A549 (cell line): ENCODE data around the gene GABRD. TPM values are rescaled to one million over a fixed set of nuclear protein-coding genes. Genes with fewer than 3 reads are reported as not detected.

Source experiments
- ATAC-seq, 2 experiments: fragments of 200-7000 bp in 1 of 2; fragments of >200 bp in 1 of 2; cut with Nextera tagmentation in 1 of 2; cut with Tn5 transposase in 1 of 2; 3 replicates each; pipeline versions ENCODE4 v1.8.0 to v1.9.1; 2018 to 2020; ENCODE audit warnings: mild to moderate bottlenecking in 1 of 2, moderate library complexity in 1 of 2
- CTCF ChIA-PET: fragments of 300-600 bp; sonication (Branson Sonifier 250); formaldehyde crosslinking; extraction: SDS; loops from one replicate; lab custom pipeline; 2021; ENCODE audit warnings: antibody characterized with exemption, inconsistent platforms; lab: Yijun Ruan, JAX
- POLR2A ChIA-PET: fragments of 350-600 bp; formaldehyde crosslinking; extraction: SDS; loops from one replicate; lab custom pipeline; 2021; ENCODE audit warnings: antibody characterized with exemption, inconsistent platforms; lab: Yijun Ruan, JAX
- DNase-seq, 2 experiments: peaks; one replicate each; pipeline versions ENCODE4 v3.0.0 to v3.0.0-alpha.2; 2011 to 2016; ENCODE audit warnings: low read depth in 1 of 2, low spot score in 1 of 2
- FAIRE-seq: peaks from 2 replicates; lab custom pipeline; 2011; peaks lifted over from hg19 to GRCh38; lab: Jason Lieb, UNC
- H3K27ac ChIP-seq, 2 experiments: fragments of >200 bp; sonication (Bioruptor Twin); formaldehyde crosslinking; 3 replicates each; pipeline ENCODE4 v1.5.1; 2016 to 2017
- H3K4me1 ChIP-seq: fragments of >200 bp; sonication (Bioruptor Twin); formaldehyde crosslinking; 3 replicates; pipeline ENCODE4 v1.6.1; 2016
- H3K4me2 ChIP-seq: fragments of >200 bp; sonication (Bioruptor Twin); formaldehyde crosslinking; 3 replicates; pipeline ENCODE4 v1.6.1; 2016
- H3K4me3 ChIP-seq: fragments of >200 bp; sonication (Bioruptor Twin); formaldehyde crosslinking; 3 replicates; pipeline ENCODE4 v1.5.1; 2016
- H3K9me3 ChIP-seq: fragments of >200 bp; sonication (Bioruptor Twin); formaldehyde crosslinking; 3 replicates; pipeline ENCODE4 v1.6.1; 2016
- ATOH8 ChIP-seq: fragments of 250-450 bp; sonication (Bioruptor Pico); IDR thresholded peaks from 2 replicates; pipeline ENCODE4 v1.5.0; 2020; ENCODE audit warnings: low read depth, mild to moderate bottlenecking, moderate library complexity
- CBX2 ChIP-seq: fragments of 200-600 bp; sonication (generic); IDR thresholded peaks from 2 replicates; pipeline ENCODE4 v1.6.1; 2016; ENCODE audit warnings: low read depth, mild to moderate bottlenecking, borderline replicate concordance
- CBX8 ChIP-seq: fragments of 200-600 bp; sonication (generic); IDR thresholded peaks from 2 replicates; pipeline ENCODE4 v1.6.1; 2016
- CHD2 ChIP-seq: fragments of 150-350 bp; IDR thresholded peaks from 2 replicates; pipeline ENCODE4 v1.6.1; 2014; ENCODE audit warnings: low read length; ENCODE audit not compliant: partially characterized antibody
- CTCF ChIP-seq: fragments of >200 bp; sonication (Bioruptor Twin); formaldehyde crosslinking; IDR thresholded peaks from 3 replicates; pipeline ENCODE4 v1.5.1; 2016
- FOSB ChIP-seq: fragments of 250-450 bp; sonication (Bioruptor Pico); IDR thresholded peaks from 2 replicates; pipeline ENCODE4 v1.5.0; 2020; ENCODE audit warnings: mild to moderate bottlenecking, moderate library complexity
- FOXS1 ChIP-seq: fragments of 250-450 bp; sonication (Bioruptor Pico); IDR thresholded peaks from 2 replicates; pipeline ENCODE4 v1.5.0; 2020; ENCODE audit warnings: mild to moderate bottlenecking, moderate library complexity
- GATA3 ChIP-seq: IDR thresholded peaks from 2 replicates; pipeline ENCODE4 v1.6.1; 2012; ENCODE audit warnings: borderline replicate concordance
- HDAC2 ChIP-seq: fragments of 200-600 bp; sonication (generic); IDR thresholded peaks from 2 replicates; pipeline ENCODE4 v1.6.1; 2016
- HEYL ChIP-seq: fragments of 250-450 bp; sonication (Bioruptor Pico); IDR thresholded peaks from 2 replicates; pipeline ENCODE4 v1.8.0; 2021; ENCODE audit warnings: mild to moderate bottlenecking, moderate library complexity
- HOXB13 ChIP-seq: fragments of 250-450 bp; sonication (Bioruptor Pico); IDR thresholded peaks from 2 replicates; pipeline ENCODE4 v1.5.0; 2020; ENCODE audit warnings: low read depth, mild to moderate bottlenecking, moderate library complexity
- JUNB ChIP-seq: fragments of >200 bp; sonication (Bioruptor Twin); formaldehyde crosslinking; IDR thresholded peaks from 2 replicates; pipeline ENCODE4 v1.6.1; 2016
- MYC ChIP-seq: IDR thresholded peaks from 2 replicates; pipeline ENCODE4 v1.6.1; 2012; ENCODE audit warnings: mild to moderate bottlenecking, inconsistent platforms, low read length, improper control_type of control experiment, borderline replicate concordance
- NPAS2 ChIP-seq: fragments of 250-450 bp; sonication (Bioruptor Pico); IDR thresholded peaks from 2 replicates; pipeline ENCODE4 v1.8.0; 2022; ENCODE audit warnings: mild to moderate bottlenecking, moderate library complexity, borderline replicate concordance
- NR3C1 ChIP-seq: fragments of >200 bp; sonication (Bioruptor Twin); formaldehyde crosslinking; IDR thresholded peaks from 3 replicates; pipeline ENCODE4 v1.6.1; 2017
- POLR2AphosphoS2 ChIP-seq: conservative IDR thresholded peaks from 2 replicates; pipeline ENCODE4 v1.6.1; 2012; ENCODE audit warnings: low read length, improper control_type of control experiment, inconsistent platforms
- RAD21 ChIP-seq, 2 experiments: fragments of >200 bp in 1 of 2; sonication (Bioruptor Twin) in 1 of 2; formaldehyde crosslinking in 1 of 2; IDR thresholded peaks in 1 of 2; conservative IDR thresholded peaks in 1 of 2; 2 replicates in 1 of 2; 3 replicates in 1 of 2; pipeline ENCODE4 v1.6.1; 2012 to 2018; ENCODE audit warnings: inconsistent platforms in 1 of 2
- RCOR1 ChIP-seq: fragments of 150-350 bp; IDR thresholded peaks from 2 replicates; pipeline ENCODE4 v1.6.1; 2014; ENCODE audit warnings: antibody characterized with exemption, low read length, low read depth
- RNF2 ChIP-seq: fragments of 200-600 bp; sonication (generic); IDR thresholded peaks from 2 replicates; pipeline ENCODE4 v1.6.1; 2016; ENCODE audit warnings: low read depth, mild to moderate bottlenecking, antibody characterized with exemption, moderate library complexity, borderline replicate concordance
- ZFP36 ChIP-seq: fragments of 450-650 bp; IDR thresholded peaks from 2 replicates; pipeline ENCODE4 v1.6.1; 2014; ENCODE audit warnings: borderline replicate concordance; ENCODE audit not compliant: partially characterized antibody
- ZNF302 ChIP-seq: fragments of 250-450 bp; sonication (Bioruptor Pico); IDR thresholded peaks from 2 replicates; pipeline ENCODE4 v1.9.0; 2021; ENCODE audit warnings: inconsistent platforms, mild to moderate bottlenecking, moderate library complexity
- ZSCAN20 ChIP-seq: fragments of 250-450 bp; sonication (Bioruptor Pico); IDR thresholded peaks from 2 replicates; pipeline ENCODE4 v1.8.0; 2022; ENCODE audit warnings: mild to moderate bottlenecking, moderate library complexity
- WGBS: methylation state at CpG from one replicate; pipeline ENCODE4 v1.1.6; 2017; ENCODE audit errors: missing lambda C conversion rate; 5-methylcytosine and 5-hydroxymethylcytosine counted together
- polyA plus RNA-seq, 4 experiments: library from polyadenylated mRNA; depleted of rRNA in 3 of 4; stranded (reverse); fragments of >200 nt; fragmentation: RNase III in 1 of 4; extraction: RNeasy Plus Mini Kit Qiagen cat#74134 plus additional on column Dnase treatment in 1 of 4; gene quantifications; 2 replicates in 3 of 4; 3 replicates in 1 of 4; pipeline ENCODE4 v1.2.3, GENCODE V29; 2011 to 2017
- TF ChIP-seq, protein P1 (sequence below): fragments of 150-350 bp; IDR thresholded peaks from 2 replicates; pipeline ENCODE4 v1.6.1; 2014; ENCODE audit warnings: low read depth, mild to moderate bottlenecking, low read length
- TF ChIP-seq, protein P2 (sequence below): IDR thresholded peaks from 2 replicates; pipeline ENCODE4 v1.6.1; 2012; ENCODE audit warnings: low read depth, borderline replicate concordance
- TF ChIP-seq, protein P3 (sequence below): fragments of >200 bp; sonication (Bioruptor Twin); formaldehyde crosslinking; IDR thresholded peaks from 2 replicates; pipeline ENCODE4 v1.6.1; 2016
- TF ChIP-seq, protein P4 (sequence below): fragments of 250-450 bp; sonication (Bioruptor Pico); IDR thresholded peaks from 2 replicates; pipeline ENCODE4 v1.5.0; 2021; ENCODE audit warnings: mild to moderate bottlenecking, moderate library complexity, borderline replicate concordance

Gene GABRD
- polyA plus RNA-seq, 2 of the 4 experiments (the other 2 are of a cell fraction): 0.12 to 0.52 TPM

- Histone ChIP-seq H3K9me3 (no peaks in the 10 kb centered on the region), H3K4me1 (no peaks in the 10 kb centered on the region), H3K4me2 (no peak overlapping the region), H3K27ac (no peak overlapping the region), H3K4me3 (no peak overlapping the region)
- no peak for ATAC-seq
- CTCF ChIA-PET: interaction anchor here (1.4 to 1.9 kb wide), 2 partner anchors 77 to 78 kb away, joined by 3 to 8 read pairs; no protein-coding TSS in a partner anchor
- WGBS: 60% methylated on average over 15 of the region's 18 CpGs
- POLR2A ChIA-PET: no interaction called here
- no peak for FAIRE-seq
- no peak for DNase-seq
- no peak for TF ChIP-seq ZSCAN20 (CRISPR knock-in tag)
- no peak for TF ChIP-seq FOSB (CRISPR knock-in tag)
- no peak for TF ChIP-seq JUNB
- TF ChIP-seq, protein P1, sequence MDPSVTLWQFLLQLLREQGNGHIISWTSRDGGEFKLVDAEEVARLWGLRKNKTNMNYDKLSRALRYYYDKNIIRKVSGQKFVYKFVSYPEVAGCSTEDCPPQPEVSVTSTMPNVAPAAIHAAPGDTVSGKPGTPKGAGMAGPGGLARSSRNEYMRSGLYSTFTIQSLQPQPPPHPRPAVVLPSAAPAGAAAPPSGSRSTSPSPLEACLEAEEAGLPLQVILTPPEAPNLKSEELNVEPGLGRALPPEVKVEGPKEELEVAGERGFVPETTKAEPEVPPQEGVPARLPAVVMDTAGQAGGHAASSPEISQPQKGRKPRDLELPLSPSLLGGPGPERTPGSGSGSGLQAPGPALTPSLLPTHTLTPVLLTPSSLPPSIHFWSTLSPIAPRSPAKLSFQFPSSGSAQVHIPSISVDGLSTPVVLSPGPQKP: no peak
- no peak for TF ChIP-seq RCOR1
- TF ChIP-seq, protein P2, sequence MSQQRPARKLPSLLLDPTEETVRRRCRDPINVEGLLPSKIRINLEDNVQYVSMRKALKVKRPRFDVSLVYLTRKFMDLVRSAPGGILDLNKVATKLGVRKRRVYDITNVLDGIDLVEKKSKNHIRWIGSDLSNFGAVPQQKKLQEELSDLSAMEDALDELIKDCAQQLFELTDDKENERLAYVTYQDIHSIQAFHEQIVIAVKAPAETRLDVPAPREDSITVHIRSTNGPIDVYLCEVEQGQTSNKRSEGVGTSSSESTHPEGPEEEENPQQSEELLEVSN: no peak
- TF ChIP-seq RNF2: no peak
- no peak for TF ChIP-seq ZFP36
- TF ChIP-seq HEYL (CRISPR knock-in tag): no peak
- TF ChIP-seq FOXS1 (CRISPR knock-in tag): no peak
- TF ChIP-seq GATA3: no peak
Observed at GRCh38 chr1:2037314-2037979, 18.3 kb downstream of the GABRD start.

DNA sequence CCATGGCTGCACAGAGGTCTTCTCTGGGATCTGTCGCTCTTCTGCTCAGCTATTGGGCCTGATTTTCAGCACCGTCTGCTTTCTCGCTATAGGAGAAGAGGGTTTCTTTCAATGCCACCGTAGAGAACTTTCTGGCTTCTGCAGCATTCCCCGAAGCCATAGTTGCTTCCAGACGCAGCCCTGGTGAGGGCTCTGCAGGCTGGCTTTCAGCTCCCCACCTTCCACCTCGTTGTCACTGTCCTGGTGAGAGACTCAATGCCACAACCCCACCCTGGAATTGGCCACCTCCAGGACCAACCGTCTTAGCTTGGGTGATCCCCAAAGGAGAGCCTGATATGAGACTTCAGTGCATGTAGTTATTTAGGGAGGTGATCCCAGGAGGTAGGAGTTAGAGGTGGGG lies 19.1 kb downstream of the GABRD start:
- H3K4me3 ChIP-seq: no peak overlapping the region
- ChIA-PET CTCF (interaction anchor here (1.0 to 9.5 kb wide), 4 partner anchors 8 to 94 kb away, joined by 3 to 127 read pairs (median 6); no protein-coding TSS in a partner anchor), POLR2A (no interaction called here)
- no peak for FAIRE-seq
- no peaks in the 10 kb centered on the region for H3K9me3 ChIP-seq
- TF ChIP-seq HOXB13 (CRISPR knock-in tag) (no peak), MYC (no peak), POLR2AphosphoS2 (no peak), ATOH8 (CRISPR knock-in tag) (no peak), RAD21 (conservative IDR thresholded peaks at IDR 0.05 in 1 of 2, IDR thresholded peaks at IDR 0.05 in 1 of 2) (no peak), GATA3 (no peak), FOXS1 (CRISPR knock-in tag) (no peak), NPAS2 (CRISPR knock-in tag) (no peak), HDAC2 (no peak)
- H3K4me1 ChIP-seq: no peaks in the 10 kb centered on the region
- H3K27ac ChIP-seq: no peak overlapping the region
- WGBS: 68% methylated on average over 8 of the region's 8 CpGs
- H3K4me2 ChIP-seq: no peak overlapping the region
- no peak for ATAC-seq
- DNase-seq: no peak

- ChIA-PET CTCF (interaction anchor here (1.9 to 9.5 kb wide), 3 partner anchors 9 to 95 kb away, joined by 8 to 127 read pairs (median 10); no protein-coding TSS in a partner anchor), POLR2A (no interaction called here)
- Histone ChIP-seq H3K4me1 (no peaks in the 10 kb centered on the region), H3K4me3 (no peak overlapping the region), H3K9me3 (no peaks in the 10 kb centered on the region), H3K4me2 (no peak overlapping the region), H3K27ac (no peak overlapping the region)
- FAIRE-seq (no peak), DNase-seq (no peak), ATAC-seq (no peak)
- WGBS: 75% methylated on average over 8 of the region's 8 CpGs
- TF ChIP-seq NR3C1 (no peak), CHD2 (no peak), CBX2 (no peak), ATOH8 (CRISPR knock-in tag) (no peak), CBX8 (no peak), FOSB (CRISPR knock-in tag) (no peak), ZNF302 (CRISPR knock-in tag) (no peak), CTCF (no peak)
- TF ChIP-seq, protein P3, sequence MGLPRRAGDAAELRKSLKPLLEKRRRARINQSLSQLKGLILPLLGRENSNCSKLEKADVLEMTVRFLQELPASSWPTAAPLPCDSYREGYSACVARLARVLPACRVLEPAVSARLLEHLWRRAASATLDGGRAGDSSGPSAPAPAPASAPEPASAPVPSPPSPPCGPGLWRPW: no peak
- TF ChIP-seq, protein P4, sequence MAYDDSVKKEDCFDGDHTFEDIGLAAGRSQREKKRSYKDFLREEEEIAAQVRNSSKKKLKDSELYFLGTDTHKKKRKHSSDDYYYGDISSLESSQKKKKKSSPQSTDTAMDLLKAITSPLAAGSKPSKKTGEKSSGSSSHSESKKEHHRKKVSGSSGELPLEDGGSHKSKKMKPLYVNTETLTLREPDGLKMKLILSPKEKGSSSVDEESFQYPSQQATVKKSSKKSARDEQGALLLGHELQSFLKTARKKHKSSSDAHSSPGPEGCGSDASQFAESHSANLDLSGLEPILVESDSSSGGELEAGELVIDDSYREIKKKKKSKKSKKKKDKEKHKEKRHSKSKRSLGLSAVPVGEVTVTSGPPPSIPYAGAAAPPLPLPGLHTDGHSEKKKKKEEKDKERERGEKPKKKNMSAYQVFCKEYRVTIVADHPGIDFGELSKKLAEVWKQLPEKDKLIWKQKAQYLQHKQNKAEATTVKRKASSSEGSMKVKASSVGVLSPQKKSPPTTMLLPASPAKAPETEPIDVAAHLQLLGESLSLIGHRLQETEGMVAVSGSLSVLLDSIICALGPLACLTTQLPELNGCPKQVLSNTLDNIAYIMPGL (CRISPR knock-in tag): no peak
Observed at GRCh38 chr1:2039251-2039650, 20.1 kb downstream of the GABRD start.
